NCI-H1092 treated with DMSO at 0.1 percent for 48 hours (cell line): Measurements from ENCODE around the gene SAMD10.

ENCODE experiments used
- DNase-seq: peaks from one replicate; lab custom pipeline; 2025; lab: John Stamatoyannopoulos, UW

The SAMD10 gene

DNA sequence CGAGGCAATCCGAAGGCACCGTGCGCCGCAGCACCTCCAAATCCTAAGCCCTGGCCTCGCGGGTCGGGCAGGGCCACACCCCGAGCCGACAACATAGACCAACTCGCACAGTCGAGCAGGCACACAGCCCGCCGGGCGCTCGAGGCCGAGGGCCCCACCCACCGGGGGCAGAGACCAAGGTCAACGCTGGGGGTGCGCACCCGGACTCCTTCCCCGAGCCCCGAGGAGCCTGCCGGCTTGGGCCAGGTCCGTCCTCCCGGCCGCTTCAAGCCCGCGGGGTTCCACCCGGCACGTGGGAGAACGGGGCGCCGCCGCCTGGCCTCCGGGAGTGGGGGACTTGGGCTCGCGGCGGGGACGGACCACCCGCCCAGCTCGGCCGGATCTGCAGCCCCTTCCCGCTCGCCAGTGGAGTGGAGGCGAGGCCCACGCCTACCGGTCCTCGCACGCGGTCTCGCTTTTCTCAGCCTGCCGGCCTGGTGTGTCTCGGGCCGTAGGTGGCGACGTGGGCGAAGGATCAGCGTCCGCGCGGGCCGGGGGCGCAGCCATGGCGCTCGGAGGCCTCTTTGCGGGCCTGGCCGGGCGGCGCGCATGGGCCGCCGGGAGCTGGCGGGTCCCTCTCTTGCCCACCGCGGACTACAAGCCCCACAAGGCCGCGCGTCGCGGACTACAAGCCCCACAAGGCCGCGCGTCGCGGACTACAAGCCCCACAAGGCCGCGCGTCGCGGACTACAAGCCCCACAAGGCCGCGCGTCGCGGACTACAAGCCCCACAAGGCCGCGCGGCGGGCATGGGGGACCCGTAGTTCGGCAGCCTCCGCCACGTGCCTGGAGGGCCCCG, 23.4 kb downstream of the SAMD10 start, which contains the start of gene UCKL1:
Gene UCKL1, minus strand, starts transcription at position 590 of the 837 bp plus-strand sequence. Its CDS starts 44 bp downstream, at position 546.
- DNase-seq = peak; percentile 85

DNA sequence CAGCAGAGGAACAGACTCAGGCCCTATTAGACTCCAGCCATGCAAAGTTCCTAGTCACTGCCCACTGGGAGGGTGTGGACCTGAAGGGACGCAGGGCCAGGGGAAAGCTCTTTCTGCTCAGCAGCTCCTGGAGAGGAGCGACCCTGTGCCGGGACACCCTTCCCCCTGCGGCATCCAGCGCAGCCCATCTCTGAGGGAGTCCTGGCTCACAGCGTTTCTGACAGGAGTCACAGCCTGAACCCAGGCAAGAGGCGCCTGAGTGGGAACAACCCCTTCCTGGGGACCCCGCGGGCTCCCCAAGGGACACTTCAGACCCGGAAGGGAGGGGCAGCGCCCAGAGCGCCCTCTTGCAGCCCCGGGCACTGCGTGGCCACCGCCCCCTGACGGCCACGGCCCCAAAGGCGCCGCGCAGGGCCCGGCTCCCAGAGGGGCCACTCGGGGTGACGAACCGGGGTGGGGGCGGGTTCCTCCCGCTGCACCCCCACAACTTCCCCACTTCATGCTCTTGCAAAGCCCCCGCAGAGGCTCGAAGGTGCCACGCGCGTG, 24.1 kb downstream of the SAMD10 start:
- no peak for DNase-seq

DNA sequence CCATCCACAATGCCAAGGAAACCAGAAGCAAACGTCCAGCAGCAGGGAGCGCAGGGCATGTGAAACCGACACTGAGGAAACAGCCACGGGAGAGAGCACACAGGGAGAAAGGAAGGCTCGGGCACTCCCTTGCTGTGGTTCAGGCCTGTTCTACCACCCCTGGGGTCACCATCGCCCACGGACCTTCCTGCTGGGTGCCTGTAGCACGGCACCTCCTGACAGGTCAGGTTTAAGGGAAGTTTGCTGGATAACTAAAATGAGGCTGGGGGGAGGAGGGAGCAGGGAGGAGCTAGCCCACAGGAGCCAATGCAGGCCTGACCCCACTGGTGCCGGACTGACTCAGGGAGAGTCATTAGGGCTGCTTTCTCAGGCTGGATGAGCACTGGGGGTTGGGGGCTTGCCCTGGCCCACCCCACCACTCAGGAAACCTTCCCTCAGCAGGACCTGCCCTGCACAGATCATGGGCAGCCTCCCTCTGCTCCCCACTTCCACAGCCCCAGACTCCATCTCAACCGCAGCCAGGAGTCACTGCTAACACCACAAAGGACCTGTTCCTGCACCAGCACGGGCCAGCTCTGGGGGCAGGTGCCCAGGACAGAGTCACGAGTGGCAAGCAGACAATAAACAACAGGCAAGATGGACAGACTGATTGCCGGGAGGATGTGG, 25.5 kb downstream of the SAMD10 start:
- no peak for DNase-seq

DNA sequence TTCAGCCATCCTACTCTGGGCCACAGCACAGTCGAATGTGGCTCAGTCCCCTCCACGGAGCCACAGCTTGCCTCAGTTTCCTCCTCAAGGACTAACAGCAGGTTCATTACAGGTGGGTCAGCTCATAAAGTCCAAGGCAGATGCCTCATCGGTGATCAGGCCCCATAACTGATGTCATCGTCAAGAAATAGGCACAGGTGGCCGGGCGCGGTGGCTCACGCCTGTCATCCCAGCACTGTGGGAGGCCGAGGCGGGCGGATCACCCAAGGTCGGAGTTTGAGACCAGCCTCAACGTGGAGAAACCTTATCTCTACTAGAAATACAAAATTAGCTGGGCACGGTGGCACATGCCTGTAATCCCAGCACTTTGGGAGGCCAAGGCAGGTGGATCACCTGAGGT, 26.7 kb downstream of the SAMD10 start:
- no peak for DNase-seq

DNA sequence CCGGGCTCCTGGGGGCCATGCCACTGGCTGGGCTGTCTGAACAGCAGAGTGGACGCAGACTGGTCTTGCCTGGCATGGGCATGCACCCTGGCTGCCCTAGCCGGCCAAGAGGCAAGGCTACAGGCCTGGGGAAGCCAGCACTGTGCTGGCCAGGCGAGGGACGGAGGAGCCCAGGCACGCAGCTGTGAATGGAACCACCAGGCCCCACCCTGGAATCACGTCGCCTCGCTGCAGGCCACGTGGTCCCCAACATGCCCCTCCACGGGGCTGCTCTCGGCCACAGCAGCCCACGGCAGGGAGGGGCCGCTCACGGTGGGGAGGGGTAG, 27.3 kb downstream of the SAMD10 start:
- DNase-seq = no peak

DNA sequence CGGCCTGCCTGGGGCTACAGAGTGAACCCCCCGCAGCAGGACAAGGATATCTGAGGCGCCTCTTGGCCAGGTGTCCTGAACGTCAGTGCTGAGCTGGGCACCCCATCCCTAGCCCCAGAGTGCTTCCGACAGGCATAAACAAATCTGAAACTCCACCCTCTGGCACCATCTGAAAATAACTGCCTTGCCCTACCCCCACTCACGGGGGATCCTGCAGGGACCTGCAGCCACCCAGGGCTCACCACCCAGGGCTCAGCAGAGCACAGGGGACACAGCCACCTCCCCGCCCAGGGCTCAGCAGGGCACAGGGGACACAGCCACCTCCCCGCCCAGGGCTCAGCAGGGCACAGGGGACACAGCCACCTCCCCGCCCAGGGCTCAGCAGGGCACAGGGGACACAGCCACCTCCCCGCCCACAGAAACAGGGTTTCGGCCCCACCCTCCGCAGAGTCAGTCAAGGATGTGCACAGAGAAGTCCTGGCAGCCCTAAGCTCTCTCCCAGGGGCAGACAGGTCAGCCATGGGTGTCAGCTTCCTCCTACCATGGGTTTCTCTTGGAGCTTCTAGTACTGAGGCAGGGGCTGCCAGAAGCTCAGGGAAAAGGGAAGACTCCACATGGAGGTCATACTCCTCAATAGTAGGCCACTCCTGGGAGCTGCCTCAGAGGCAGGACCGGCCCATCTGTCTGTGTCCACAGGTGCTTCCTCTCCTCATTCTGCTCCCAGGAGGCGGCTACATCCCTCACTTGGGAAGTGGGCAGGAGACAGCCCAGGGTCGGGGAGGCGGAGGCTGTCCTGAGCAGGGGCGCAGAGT, 27.8 kb downstream of the SAMD10 start:
- DNase-seq = no peak

DNA sequence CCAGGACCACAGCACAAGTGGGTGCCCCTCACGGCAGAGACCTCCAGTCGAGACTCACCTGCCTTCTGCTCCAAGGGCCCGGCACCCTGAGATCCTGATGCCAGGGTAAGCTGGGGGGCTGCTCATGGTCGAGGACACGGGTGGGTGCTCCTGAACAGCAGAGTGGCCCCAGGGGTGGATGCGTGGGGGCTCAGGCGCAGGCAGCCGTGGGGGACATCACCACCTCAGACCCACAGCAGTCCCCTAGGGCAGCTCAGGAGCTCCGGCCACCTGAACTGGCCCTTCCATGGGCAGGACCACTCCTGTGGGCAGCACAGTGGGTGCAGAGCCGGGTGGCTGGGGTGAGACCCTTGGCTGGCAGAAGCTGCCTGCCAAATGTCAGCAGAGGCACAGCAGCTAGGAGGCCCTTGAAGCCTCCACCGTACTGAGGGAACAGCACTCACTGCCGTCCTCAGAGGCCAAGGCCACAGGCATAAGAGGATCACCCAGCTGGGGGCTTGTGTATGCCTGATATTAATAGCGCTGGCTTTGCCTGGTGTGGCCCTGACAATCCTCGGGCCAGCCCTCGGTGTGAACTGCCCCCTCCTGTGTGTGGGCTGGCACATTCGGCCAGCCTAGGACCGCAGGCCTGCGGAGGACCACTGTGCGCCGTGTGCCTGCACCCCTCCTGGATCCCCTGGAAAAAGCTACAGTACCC, 28.6 kb downstream of the SAMD10 start:
- DNase-seq = no peak

DNA sequence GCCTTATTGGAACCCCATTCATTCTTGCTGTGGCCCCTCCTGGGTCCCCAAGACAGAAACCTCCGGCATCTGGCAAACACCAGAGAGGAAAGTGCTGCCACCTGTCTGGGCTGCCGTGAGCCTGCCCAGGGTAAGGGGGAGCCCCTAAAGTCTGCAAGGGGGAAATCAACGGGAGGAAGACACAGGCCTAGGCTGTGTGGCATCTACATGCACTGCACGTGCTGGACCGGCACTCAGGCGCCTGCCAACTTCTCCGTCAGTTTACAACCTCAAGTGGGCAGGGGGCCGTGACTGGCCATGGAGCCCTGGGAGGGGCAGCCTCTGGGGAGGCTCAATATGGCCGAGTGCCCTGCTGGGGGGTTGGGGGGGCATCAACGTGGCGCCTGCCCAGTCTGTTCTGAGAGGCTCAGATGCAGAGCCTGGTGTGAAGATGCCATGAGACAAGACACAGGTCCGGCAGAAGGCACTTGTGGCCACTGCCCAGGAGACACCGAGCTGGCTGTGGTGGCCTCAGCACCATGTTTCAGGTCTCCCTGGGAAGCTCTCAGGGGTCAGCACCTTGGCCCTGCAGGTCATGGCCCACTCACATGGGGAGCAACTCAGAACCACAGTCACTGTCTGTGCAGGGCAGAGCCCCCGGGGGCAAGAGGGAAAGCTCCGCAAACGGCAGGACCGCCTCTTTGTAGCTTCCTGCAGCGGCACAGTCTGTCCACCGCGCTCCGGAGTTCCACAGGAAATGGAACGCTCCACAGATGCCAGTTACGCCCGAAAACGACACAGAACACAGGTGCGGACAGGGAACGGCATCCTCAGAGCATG, 31.6 kb downstream of the SAMD10 start:
- peak; percentile 24 for DNase-seq

DNA sequence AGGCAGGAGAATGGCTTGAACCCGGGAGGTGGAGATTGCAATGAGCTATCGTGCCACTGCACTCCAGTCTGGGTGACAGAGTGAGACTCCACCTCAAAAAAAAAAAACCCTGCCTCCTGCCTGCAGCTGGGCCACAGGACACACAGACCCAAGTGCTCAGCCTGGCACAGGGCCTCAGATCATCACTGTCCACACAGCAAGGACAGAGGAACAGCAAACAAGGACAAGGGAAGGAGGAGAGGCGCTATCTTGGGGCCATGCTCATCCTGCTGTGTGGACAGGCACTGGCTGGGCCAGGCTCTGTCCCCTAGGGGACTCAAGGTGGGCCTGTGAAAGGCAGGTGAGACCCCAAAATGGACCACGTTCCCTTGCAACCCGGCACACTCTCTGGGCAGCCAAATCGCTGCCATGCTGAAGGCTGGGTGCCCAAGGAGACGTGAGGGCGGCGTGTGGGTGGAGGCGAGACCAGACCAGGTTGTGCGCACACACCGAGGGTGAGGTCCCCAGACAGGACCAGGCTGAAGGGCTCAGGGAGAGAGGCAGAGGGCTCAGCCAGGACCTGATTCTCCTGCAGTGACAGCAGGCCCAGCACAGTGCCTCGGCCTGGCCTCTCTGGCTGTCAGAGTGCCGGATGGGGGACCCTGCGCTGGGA, 32.3 kb downstream of the SAMD10 start:
- no peak for DNase-seq

DNA sequence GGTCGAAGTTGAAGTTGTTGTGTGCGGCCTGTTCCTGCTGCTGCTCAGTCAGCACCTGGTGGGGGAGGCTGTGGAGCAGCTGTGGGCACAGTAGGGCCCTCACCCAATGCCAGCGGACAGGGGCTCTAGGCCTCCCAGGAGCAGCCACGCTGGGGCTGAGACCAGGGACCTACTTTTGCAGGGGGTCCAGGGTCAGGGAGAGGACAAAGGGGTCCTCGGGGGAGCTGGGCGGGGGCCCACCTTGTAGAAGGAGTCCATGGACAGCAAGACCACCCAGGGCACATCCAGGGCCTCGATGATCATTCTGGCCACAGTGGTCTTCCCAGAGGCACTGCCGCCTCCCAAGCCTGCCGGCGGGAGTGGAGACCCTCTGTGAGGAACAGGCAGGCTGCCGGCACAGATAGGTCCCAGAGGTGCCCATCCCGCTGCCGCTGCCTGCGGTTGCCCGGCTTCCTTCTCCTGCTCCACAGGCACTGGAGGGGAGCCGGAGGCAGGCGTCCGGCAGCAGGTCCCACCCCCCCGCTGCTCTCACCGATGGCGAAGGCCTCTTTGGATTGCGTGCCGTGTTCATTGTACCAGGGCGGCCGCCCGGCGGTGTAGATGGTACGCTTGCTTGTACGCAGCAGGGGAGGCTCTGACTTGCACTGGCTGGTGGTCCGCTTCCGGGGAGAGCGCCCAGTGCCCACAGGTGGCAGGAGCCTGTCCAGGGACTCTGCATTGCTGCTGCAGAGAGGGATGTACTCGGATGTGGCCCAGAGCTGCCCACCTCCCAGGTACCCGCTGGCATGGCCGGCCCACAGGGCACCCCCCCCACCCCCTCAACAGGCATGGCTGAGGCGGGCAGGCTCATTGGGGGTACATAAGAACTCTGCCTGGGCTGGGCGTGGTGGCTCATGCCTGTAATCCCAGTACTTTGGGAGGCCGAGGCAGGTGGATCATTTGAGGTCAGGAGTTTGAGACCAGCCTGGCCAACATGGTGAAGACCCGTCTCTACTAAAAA, 33.2 kb downstream of the SAMD10 start:
- DNase-seq = no peak

DNA sequence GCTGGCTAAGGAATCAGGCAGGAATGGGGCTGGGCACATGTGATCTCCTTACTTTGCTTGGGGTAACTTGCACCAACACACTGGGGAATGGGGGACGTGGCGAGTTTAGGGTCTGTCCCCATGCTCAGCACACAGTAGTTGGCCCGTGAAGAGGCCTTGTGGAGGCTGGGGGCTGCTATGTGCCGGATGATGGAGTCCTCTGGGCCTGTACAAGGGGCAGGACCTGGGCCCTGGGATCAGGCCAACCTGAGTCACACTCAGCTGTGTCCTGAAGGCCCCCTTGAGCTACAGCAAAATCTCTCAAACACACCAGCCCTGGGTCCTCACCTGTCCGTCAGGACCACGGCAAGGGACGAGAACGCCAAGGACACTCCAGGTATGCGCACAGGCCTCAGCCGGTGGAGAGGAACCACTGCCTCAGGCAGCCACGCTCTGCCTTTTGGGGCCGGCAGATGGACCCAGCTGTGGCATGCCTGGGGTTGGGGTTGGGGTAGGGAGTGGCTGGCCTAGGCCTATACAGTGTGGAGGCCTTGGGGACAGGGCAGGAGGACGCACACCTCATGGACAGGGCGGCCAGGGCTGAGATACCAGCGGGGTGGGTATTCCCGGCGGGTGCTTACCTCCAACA, 34.3 kb downstream of the SAMD10 start:
- no peak for DNase-seq

DNA sequence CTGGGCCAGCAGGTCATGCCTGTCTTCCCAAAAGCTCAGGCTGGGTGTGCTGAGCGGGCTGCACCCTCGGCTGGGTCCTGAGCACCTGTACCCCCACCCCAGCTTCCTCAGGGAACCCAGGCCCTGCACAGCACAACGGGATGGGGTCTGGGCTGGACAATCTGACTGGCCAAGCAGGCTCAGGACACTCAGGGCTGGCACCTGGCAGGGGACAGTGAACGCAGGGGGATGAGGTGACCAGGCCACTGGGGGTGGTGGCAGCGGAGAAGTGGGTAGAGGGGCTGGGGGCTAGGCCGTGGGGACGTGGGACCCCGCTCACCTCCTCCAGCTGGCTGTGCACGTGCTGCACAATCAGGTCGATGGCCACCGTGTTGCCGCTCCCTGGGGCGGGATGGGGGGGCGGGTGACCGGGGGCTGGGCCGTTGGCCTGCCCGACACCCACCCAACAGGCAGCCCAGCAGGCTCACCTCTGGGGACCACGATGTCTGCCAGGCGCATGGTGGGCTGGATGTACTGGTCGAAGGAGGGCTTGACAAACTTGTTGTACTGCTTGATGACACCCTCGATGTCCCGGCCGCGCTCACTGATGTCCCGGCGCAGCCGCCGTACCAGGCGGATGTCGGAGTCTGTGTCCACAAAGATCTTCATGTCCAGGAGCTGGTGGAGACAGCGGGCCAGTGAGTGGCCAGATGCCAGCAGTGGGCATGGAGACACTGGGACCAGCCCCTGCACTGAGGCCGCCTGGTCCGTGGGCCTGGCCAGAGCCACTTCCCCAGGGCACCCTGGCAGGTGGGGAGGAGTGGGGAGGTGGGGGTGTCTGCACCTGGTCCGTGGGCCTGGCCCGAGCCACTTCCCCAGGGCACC, 35.1 kb downstream of the SAMD10 start:
- no peak for DNase-seq

DNA sequence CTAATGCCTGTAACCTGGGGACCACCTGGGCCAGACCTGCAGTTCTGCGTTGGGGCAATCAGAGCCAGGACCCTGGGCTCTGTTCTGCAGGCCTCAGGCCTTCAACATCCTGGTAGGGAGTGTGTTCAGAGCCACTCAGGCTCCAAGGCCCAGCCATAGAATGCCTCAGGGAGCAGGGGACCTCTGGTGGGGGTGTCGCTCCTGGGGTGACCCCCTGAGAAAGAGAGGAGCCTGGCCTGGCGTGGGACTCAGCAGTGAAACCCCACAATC, 35.7 kb downstream of the SAMD10 start:
- DNase-seq = no peak

DNA sequence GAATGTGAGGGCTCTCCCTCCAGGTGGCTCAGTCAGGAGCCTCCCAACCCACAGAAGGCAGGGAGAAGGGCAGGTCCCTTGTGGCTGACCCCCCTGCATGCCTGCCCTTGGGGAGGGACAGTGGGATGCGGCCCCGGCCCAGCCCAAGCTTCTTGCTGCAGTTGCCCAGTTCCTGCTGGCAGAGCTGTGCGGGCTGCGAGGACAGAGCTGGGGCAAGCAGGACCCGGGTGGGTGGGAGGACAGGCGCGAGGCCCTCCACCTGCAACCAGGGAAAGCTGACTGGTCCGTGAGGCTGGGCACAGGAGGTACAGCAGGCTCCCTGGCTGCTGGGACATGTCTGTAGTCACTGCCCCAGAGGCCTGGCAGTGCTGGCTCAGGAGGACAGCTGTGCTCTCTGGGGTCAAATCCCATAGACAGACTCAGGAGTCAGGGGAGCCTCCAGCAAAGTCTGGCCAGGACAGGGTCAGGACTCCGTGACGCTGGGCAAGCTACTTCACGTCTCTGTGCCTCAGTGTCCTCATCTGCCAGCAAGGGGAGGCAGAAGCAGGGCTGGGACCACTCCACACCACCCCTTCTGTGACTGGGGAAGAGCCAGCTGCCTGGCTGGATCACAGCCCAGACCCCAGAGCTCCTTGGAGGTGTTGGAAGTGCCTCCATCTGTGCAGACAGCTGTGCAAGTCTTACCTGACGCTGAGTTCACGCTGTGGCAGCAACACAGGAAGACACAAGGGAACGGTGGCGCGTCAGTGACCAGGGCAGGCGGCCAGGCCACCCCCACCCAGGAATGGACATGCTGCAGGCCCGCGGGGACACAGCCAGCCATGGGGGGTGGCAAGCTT, 36.3 kb downstream of the SAMD10 start:
- DNase-seq = no peak

DNA sequence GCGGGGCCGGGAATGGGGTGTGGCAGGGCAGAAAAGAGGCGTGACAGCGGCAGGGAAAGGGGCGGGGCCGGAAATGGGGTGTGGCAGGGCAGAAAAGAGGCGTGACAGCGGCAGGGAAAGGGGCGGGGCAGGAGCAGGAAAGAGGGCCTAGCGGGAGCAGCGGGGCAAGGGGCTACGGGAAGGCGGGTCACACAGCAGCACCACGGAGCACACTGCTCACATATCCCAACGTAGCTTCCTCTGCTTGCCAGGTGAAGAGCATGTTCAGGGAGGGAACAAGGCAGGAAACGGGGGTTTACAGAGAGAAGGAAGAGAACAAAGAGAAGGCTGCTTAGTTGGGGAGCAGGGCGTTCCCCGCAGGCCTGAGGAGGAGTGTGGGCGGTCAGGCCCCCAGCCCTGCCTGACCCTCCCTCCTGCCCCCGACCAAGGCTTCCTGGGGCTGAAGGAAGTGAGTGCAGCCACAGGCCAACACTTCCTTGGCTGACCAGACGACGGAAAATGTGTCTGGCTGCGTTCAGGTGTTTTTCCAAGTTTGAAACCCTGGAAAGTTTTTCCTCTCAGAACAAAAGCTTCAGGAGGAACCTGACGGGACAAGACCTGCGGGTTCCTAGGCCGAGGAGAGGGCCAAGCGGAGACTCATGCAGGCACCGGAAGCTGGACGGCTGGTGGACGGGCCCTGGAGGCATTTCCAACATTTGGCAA, 37.0 kb downstream of the SAMD10 start:
- no peak for DNase-seq

DNA sequence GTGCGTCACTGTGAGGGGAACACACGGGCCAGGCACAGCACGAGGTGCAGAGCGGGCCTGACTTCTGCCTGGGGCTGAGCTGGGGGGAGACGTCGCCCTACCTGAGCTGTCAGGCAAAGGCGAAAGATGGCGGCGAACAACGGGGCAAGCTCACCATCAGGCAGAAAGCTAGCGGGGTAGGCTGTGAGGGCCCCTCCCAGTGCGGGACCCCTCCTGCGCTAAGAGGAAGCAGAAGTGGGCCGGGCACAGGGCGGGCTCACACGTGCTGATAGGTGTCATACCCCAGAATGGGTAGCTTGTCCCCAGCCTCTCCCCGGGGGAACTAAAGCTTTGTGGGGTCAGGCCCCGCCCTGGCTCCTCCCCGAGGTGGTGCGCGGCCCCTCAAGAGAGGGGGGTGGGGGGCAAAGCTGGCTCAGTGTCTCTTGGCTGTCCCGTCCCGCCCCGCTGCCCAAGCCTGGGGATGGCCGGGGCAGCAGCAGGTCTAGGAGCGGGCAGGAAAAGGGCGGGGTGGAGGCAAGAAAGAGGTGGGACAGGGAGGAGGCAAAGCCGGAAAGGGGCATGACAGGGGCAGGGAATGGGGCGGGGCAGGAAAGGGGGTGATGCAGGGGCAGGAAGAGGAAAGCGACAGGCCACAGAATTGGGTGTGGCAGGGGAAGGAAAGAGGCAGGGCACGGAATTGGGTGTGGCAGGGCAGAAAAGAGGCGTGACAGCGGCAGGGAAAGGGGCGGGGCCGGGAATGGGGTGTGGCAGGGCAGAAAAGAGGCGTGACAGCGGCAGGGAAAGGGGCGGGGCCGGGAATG, 38.0 kb downstream of the SAMD10 start:
- DNase-seq = no peak
